NCI-H446 treated with DMSO at 0.1 percent for 48 hours (cell line): Measurements from ENCODE around the gene TIAL1.
"Not testable (repeated sequence)": the region's sequence is repeated elsewhere in the genome, so short reads cannot be mapped to it uniquely, and the experiment has no call there.

Experiments
- DNase-seq: peaks from one replicate; lab custom pipeline; 2025; lab: John Stamatoyannopoulos, UW

Gene TIAL1

DNA sequence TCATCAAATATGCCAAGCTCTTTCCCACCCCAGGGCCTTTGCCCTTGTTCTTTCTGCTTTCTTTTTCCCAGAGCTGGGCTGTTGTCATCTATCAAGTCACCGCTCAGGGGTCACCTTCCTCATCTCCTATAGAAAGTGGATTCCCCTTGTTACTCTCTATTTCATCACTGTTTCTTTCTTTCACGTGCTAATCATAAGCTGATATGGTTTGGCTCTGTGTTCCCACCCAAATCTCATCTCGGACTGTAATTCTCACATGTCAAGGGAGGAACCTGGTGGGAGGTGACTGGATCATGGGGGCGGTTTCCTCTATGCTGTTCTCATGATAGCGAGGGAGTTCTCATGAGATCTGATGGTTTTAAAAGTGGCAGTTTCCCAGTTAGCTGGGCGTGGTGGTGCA, 17.0 kb upstream of the TIAL1 start:
- DNase-seq = no peak

DNA sequence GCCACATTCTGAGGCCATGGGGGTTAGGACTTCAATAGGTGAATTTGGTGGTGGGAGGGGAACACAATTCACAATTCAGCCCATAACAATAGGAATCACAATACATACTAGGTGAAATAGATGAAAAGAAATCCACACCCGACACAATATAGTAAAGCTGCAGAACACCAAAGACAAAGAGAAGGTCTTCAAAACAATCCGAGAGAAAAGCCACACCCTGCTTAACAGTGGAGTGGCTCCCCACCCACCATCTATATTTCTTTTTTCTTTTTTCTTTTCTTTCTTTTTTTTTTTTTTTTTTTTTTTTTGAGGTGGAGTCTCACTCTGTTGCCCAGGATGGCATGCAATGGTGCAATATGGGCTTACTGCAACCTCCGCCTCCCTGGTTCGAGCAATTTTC, 14.7 kb upstream of the TIAL1 start:
- DNase-seq = no peak

DNA sequence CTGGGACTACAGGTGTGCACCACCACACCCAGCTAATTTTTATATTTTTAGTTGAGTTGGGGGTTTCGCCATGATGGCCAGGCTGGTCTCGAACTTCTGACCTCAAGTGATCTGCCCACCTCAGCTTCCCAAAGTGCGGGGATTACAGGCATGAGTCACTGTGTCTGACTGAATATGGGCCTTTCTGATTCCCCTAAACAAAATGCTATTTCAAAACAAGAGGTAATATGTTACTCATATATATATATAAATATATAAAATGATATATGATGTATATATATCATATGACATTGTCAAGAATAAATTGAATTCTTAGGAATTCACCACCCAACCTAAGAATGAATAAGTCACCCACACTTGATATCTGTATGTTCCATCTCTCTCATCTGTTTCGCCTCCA, 12.8 kb upstream of the TIAL1 start:
- no peak for DNase-seq

DNA sequence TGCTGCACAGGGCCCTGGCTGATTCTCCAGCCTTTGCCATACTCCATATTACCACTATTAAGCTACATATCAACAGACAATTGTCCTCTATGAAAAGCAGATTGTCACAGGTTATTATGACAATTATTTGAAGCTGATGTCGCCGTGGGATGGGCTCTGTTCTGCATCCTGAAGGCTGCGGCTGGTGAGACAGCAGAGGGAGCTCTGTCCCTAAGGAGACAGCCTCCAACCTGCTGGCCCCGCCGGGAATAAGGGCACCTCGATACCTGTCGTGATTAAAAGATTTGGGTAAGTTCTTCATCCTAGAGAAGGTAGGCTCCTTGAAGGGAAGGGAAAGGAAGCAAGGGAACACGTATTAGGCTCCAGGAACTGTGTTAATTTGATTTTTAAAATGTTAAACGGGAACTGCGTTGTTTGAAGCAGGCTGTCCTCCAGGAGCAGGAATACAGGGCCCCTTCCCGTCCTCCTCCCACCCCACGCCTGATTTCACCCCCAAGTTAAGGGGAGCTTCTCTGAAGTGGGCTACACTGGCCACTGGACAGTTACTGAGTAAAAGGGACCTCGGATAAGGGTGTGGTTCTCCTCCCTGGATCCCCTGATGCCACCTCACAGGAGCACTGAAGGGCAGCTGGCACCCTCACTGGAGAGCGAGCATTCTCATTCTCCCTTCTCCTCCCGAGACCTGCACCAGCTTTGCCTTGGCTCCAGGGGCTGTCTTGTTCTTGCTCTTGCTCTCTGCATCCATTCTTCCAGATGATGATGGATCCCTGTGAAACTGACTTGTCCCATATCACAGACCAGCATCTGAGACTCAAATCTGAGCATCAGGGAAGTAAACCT, 11.8 kb upstream of the TIAL1 start:
- DNase-seq = no peak

DNA sequence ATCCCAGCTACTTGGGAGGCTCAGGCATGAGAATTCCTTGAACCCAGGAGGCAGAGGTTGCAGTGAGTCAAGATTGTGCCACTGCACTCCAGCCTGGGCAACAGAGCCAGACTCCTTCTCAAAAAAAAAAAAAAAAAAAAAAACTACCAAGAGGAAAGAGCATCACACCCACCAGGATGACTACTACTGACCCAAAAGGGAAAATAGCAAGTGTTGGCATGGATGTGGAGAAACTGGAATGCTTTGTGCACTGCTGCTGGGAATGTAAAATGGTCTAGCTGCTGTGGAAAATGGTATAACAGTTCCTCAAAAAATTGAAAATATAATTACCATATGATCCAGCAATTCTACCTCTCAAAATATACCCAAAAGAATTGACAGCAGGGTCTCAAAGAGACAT, 7.7 kb upstream of the TIAL1 start:
- DNase-seq = no peak

DNA sequence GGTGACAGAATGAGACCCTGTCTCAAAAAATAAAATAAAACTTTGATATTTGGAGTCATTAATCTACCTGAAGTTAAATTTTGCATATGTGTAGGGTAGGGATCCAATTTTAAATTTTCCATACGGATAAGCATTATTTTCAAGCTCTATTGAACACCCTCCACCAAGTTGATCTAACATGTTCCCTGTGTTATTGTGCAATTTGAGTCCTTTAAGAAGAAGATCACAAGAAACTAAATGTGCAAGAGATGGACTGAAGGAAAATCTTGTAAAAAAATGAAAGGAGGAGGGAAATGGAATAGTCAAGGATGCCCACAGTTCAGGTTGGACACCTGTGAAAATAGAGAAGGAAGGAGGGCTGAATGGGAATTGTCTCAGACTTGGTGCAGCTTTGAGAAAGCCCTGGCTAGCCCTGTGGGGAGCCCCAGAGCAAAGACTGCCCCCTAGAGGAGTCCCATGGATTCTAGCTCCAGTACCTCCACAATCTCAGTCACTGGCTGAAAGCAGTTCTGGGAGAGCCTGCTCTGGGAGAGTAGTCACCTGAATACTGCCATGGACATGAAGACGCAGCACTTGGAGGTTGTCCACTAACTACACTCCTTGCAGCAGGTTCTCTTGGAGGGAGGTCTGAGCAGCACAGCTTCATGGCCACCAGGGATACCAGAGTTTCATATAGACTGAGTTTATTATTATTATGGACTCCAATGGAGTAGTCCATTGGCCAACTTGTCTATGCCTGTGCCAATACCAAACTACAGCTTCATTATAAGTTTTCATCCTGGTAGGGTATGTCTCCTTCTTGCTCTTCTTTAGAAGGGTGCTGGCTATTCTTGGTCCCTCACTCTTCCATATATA, 5.7 kb upstream of the TIAL1 start:
- no peak for DNase-seq

DNA sequence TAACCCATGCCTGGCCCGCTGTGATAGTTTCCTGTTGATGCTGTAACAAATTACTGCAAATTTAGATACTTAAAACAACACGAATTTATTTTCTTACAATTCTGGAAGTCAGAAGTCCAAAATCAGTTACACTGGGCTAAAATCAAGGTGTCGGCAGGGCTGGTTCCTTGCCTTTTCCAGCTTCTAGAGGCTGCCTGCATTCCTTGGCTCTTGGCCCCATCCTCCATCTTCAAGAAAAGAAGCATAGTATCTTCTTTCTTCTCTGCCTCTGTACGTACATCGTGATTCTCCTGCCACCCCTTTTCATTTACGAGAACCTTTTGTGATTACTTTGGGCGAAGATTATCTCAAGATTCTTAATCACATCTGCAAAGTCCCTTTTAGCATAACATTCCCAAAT, 1.6 kb upstream of the TIAL1 start:
- DNase-seq = no peak

DNA sequence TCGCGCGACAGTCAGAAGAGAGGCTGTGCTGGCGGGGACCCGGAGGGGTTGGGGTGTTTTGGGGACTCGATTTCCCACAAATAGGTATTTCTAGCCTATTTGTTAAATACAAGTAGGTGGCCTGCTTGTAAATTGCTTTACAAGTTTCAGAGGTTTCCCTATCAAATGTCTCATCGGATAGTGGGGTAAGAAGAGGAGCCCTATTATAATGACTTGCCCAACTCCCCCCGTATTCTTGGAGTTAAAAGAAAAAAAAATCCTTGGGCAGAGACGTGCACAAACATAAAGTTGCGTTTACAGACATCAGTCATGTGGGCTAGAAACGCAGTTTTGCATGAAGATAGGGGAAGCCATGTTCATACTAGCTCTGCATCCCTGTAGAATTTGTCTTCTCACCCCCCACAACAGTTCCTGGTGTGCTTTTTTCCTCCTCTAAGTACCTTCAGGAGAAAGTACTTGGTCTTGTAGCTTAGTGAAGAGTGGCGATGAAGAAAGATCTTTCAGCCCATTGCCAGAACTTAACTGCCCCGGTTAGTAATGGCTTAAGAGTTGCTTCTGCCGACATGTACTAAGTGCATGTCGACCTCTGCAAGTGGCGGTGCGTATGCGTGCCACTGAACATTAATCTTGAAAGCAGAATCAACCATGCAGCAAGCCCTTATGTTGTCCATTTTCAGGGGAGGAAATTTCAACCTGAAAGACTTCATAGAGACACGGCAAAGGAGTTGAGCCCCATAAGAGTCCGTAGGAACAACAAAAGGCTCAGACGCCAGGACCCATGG, 832 bp upstream of the TIAL1 start:
- DNase-seq = no peak

DNA sequence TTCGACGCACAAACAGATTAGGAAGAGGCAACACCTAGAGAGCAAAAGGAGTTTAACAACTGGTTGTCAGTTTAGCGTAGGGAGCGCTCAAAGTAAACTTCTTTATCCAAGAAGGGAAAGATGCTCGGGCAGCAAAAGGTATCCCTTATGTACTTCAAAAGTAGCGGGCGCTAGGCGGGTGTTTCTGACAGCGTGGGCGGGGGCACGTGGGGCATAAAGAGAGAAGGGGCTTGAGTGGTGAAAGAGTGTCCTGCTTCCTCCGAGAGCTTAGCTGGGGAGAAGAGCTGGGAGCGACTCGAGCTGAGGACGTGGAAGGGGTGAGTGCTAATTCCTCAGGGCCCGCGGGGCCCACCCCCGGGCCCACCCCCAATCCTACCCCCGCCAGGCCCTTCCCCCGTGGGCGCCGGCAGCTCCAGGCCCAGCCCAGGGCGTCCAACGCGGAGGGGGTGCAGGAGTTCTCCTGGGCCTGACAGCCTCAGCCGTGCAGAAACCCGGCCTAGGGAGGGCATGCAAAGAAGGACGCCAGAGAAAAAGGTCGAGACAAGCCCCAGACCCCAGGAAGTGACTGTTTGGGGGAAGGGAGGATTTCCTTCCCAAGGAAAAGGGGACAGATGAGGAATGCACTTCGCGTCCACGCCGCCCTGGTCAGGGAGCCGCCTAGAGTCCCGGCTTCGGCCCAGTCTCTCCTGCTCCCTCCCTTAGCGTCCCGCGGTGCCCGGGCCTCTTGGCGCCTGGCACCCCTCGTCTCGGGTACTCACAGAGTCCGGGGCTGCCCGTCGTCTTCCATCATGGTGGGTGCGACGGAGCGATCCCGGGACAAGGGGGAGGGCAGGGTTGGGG, 868 bp downstream of the TIAL1 start:
- no peak for DNase-seq

DNA sequence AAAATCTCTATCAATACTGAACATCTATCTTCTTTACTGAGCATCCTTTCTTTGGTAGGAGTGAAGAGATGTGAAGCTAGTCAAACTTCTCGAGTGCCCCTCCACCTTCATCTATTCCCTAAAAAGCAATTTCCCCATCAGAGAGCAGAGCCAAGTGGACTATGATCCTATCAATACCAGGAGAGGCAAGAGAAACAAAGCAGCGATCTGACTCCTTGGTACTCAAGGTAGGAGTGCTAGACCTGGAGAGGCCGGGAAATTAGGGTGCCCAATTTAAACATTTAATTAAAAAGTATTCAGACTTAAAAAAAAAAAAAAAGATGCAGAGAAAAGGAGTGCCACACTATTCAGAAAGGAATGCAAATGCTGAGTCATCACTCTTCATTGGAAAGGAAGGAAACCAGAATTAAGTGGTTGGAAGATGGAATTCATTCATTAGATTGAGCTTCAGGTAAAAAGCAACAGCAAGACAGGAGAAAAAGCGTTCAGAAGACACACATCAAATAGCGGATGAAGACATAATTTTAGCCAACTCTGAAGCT, 1.6 kb downstream of the TIAL1 start:
- DNase-seq = no peak

DNA sequence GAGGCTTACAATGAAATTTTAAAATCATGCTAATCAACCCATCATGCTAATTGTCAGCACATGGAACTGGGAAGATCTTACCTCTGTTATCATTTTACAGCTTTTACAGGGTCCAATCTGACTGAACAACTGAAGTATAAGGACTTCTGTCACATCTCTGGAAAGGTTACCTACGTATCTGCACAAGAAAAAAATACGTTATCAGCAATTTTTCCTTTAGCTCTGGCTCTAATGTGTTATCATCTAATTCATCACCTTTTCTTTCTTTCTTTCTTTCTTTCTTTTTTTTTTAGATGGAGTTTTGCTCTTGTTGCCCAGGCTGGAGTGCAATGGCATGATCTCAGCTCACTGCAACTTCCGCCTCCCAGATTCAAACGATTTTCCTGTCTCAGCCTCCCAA, 8.7 kb downstream of the TIAL1 start:
- no peak for DNase-seq

DNA sequence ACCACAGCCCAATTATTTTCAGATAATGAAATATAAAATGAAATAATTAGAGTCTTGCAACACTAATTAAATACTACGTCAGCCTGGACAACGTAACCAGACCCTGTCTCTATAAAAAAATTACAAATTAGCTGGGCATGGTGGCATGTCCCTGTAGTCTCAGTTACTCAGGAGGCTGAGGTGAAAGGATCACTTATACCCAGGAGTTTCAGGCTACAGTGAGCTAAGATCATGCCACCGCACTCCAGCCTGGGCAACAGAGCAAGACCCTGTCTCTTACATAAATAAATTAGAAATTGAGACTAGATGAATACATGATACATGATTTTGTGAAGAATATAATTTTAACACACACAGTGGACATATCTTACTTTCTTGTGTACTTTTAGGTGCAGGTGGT, 18.4 kb downstream of the TIAL1 start:
- no peak for DNase-seq

DNA sequence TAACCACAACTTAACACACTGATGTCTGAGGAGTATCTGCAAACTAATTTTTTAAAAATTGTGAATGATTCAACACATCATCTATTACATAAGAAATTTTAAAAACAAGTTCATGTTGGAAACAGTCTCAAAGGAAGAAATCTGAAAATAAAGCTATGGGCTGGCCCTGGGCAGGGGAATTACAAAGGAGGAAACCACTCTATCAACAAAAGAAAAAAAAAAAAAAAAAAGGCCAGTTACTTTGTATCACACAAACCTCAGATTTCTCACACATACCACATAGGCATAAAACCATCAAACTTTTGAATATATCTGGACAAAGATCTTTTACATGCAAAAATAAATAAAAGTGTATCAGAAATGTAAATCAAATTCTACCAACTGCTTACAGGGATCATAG, 20.8 kb downstream of the TIAL1 start:
- no peak for DNase-seq

DNA sequence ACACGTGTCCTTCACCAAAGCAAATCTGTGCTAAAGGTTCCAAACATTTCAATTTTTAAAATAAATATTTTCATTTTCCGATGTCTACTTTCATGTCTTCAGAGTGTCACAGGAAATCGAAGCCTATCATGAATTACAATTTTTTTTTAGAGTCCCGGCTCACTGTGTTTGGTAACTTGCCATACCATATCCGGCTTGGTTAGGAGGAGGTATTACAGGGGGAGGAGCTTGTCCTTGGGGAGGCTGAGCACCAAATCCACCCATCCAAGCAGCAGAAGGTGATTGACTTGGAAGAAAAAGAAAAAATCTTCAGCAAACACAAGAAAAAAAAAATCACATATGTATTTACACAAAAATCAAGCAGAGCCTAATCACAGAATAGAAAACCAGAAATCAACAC, 21.3 kb downstream of the TIAL1 start:
- DNase-seq = no peak

DNA sequence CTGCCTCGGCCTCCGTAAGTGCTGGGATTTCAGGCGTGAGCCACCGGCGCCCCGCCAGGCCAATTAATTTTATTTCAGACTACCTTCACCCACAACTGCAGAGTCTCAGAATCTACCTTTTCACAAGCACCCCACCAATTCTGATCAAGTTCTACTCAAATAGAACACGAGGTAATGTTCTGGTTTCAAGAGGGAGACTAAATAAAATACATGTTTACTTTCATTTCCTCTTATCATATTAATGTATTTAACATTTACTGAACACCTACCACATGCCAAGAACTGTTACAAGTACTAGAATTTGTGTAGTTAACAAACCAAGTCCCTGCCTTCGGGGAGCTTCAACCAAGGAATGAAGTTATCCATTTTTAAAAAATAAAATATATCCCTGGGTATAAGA, 28.8 kb downstream of the TIAL1 start:
- DNase-seq = no peak

DNA sequence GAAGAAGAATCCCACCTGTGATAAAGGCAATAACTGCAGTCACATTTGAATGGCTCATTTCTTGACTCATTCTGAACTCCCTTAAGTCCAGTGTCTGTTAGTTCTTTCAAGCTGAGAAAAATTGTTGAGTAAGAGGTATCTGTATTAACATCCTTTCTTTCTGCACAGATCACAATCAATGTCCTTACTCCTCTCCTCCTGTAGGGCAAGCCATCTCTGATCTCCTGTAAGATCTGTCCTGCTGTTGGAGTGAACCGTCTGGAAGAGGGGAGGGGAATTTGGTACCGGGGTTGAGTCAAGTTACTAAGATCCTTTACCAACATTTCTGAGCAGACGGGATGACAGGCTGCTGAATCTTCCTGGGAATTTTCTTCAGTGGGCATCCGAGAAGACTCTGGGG, 34.7 kb downstream of the TIAL1 start:
- no peak for DNase-seq

DNA sequence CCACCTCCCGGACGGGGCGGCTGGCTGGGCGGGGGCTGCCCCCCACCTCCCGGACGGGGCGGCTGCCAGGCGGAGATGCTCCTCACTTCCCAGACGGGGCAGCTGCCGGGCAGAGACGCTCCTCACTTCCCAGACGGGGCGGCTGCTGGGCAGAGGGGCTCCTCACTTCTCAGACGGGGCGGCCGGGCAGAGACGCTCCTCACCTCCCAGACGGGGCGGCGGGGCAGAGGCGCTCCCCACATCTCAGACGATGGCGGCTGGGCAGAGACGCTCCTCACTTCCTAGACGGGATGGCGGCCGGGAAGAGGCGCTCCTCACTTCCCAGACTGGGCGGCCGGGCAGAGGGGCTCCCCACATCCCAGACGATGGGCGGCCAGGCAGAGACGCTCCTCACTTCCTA, 37.3 kb downstream of the TIAL1 start:
- not testable (repeated sequence) for DNase-seq

DNA sequence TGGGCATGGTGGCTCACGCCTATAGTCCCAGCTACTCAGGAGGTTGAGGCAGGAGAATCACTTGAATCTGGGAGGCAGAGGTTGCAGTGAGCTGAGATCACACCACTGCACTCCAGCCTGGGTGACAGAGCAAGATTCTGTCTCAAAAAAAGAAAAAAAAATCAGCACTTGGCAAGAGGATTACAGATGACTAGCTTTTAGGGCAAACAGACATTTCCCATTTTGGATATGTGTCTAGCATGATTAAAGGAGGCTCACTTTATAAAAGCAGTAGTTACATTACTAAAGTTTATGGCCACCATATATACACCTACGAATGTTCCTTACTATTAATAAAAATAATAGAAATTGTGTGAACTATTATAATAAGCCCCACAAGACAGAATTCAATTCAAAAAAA, 40.7 kb downstream of the TIAL1 start:
- DNase-seq = not testable (repeated sequence)

DNA sequence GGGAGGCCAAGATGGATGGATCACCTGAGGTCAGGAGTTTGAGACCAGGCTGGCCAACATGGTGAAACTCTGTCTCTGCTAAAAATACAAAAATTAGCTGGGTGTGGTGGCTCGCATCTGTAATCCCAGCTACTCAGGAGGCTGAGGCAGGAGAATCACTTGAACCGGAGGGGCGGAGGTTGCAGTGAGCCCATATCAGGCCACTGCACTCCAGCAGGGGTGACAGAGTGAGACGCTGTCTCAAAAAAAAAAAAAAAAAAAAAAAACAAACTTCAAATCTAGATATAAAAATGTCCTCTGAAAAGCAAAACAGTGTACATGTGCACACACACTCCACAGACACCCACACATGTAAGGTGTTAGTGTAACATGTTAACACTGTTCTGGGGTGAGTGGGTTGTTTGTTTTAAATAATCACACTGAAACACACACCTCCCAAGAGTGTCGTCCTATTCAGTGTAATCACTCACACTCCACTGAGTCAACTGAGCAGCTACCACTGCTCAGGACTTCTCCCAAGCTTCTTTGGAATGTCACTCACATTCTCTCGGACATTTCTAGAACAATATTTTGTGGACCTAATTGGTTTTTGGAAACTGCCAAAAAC, 41.5 kb downstream of the TIAL1 start:
- no peak for DNase-seq

DNA sequence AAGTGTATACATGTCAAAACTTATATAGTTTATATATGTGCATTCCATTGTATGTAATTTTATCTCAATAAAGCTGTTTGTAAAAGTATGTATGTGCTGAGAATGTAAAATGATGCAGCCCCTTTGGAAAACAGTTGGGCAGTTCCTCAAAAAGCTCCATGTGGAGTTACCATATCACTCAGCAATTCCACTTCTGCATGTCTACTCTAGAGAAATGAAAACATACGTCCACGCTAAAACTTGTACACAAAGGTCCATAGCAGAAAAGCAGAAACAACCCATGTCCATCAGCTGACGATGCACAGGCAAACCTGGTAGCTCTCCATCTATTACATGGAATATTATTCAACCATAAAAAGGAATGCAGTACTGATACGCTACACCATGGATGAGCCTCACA, 45.9 kb downstream of the TIAL1 start:
- DNase-seq = no peak
